Measurements from ENCODE around the gene HTR7. TPM values are rescaled to one million over a fixed set of nuclear protein-coding genes. Genes with fewer than 3 reads are reported as not detected.

HTR7 gene
- polyA plus RNA-seq, 1 donor (not counting 4 experiments of a cell fraction or from before 2014, with no cell fraction given) = 12.2 TPM

DNA sequence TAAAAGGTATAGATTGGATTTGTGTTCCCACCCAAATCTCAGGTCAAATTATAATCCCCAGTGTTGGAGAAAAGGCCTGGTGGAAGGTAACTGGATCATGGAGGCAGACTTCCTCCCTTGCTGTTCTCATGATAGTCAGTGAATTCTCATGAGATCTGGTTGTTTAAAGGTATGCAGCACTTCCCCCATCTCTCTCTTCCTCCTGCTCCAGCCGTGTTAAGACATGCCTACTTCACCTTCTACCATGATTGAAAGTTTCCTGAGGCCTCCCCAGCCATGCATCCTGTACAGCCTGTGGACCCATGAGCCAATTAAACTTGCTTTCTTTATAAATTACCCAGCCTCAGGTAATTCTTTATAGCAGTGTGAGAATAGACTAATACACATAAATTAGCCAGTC lies 39.1 kb downstream of the HTR7 start:
- FAIRE-seq (peak; percentile 99), DNase-seq (ENCODE audit: low read depth, low spot score) (no peak)
- Histone ChIP-seq H3K36me3 (ENCODE audit: control insufficient read depth in 2 of 2, extremely low read depth in 1 of 2, insufficient read depth in 2 of 2, low read length in 2 of 2) (no peaks in the 10 kb centered on the region), H3K9ac (ENCODE audit: control insufficient read depth, extremely low read depth, insufficient read depth, low read length) (peak overlapping the region; percentile 20), H3K9me3 (ENCODE audit: control insufficient read depth, low read depth, low read length) (peaks cover 4% of the 10 kb centered on the region), H3K27ac (ENCODE audit: control insufficient read depth, insufficient read depth, low read length) (peak overlapping the region; percentile 96), H3K27me3 (ENCODE audit: control insufficient read depth, extremely low read depth, insufficient read depth, low read length) (no peaks in the 10 kb centered on the region), H2AFZ (ENCODE audit: control insufficient read depth, low read length) (peak overlapping the region; percentile 29), H3K4me2 (ENCODE audit: control insufficient read depth, extremely low read depth, insufficient read depth, low read depth, low read length) (peak overlapping the region; percentile 42), H3K79me2 (ENCODE audit: control insufficient read depth, insufficient read depth, low read length) (peaks cover 10% of the 10 kb centered on the region), H3K9me1 (ENCODE audit: control insufficient read depth, extremely low read depth, insufficient read depth, low read length) (no peaks in the 10 kb centered on the region), H3K4me1 (ENCODE audit: control insufficient read depth, extremely low read depth, insufficient read depth, low read length) (peaks cover 46% of the 10 kb centered on the region), H3K4me3 (ENCODE audit: control insufficient read depth in 2 of 3, extremely low read depth in 1 of 3, insufficient read depth in 2 of 3, low read depth in 1 of 3, low read length in 3 of 3) (no peak overlapping the region), H4K20me1 (ENCODE audit: control insufficient read depth, extremely low read depth, insufficient read depth, low read length) (no peaks in the 10 kb centered on the region)
- dilution Hi-C loops (cut with MboI; ENCODE audit: extremely low pct_ligation_motif_present, low sequenced_read_pairs) = no loop called here
- TF ChIP-seq EZH2 (IDR thresholded peaks at IDR 0.05; ENCODE audit: low read length) = no peak
- TF ChIP-seq, protein P1, sequence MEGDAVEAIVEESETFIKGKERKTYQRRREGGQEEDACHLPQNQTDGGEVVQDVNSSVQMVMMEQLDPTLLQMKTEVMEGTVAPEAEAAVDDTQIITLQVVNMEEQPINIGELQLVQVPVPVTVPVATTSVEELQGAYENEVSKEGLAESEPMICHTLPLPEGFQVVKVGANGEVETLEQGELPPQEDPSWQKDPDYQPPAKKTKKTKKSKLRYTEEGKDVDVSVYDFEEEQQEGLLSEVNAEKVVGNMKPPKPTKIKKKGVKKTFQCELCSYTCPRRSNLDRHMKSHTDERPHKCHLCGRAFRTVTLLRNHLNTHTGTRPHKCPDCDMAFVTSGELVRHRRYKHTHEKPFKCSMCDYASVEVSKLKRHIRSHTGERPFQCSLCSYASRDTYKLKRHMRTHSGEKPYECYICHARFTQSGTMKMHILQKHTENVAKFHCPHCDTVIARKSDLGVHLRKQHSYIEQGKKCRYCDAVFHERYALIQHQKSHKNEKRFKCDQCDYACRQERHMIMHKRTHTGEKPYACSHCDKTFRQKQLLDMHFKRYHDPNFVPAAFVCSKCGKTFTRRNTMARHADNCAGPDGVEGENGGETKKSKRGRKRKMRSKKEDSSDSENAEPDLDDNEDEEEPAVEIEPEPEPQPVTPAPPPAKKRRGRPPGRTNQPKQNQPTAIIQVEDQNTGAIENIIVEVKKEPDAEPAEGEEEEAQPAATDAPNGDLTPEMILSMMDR (optimal IDR thresholded peaks at IDR 0.05 in 1 of 3, IDR thresholded peaks at IDR 0.05 in 1 of 3, conservative IDR thresholded peaks at IDR 0.05 in 1 of 3; ENCODE audit: extremely low read depth in 1 of 3, insufficient read depth in 2 of 3, low read length in 3 of 3) = no peak

GRCh38 chr10:90817128-90817889 lies 40.5 kb downstream of the HTR7 start:
- FAIRE-seq (peak; percentile 62), DNase-seq (ENCODE audit: low read depth, low spot score) (peak; percentile 30)
- H3K9me1 ChIP-seq (ENCODE audit: control insufficient read depth, extremely low read depth, insufficient read depth, low read length) = no peaks in the 10 kb centered on the region
- peaks cover 46% of the 10 kb centered on the region for H3K4me1 ChIP-seq (ENCODE audit: control insufficient read depth, extremely low read depth, insufficient read depth, low read length)
- no peaks in the 10 kb centered on the region for H3K36me3 ChIP-seq (ENCODE audit: control insufficient read depth in 2 of 2, extremely low read depth in 1 of 2, insufficient read depth in 2 of 2, low read length in 2 of 2)
- H3K9ac ChIP-seq (ENCODE audit: control insufficient read depth, extremely low read depth, insufficient read depth, low read length) = peak overlapping the region; percentile 65
- peak overlapping the region; percentile 66 for H2AFZ ChIP-seq (ENCODE audit: control insufficient read depth, low read length)
- no peaks in the 10 kb centered on the region for H3K27me3 ChIP-seq (ENCODE audit: control insufficient read depth, extremely low read depth, insufficient read depth, low read length)
- no peaks in the 10 kb centered on the region for H4K20me1 ChIP-seq (ENCODE audit: control insufficient read depth, extremely low read depth, insufficient read depth, low read length)
- dilution Hi-C loops (cut with MboI; ENCODE audit: extremely low pct_ligation_motif_present, low sequenced_read_pairs) = no loop called here
- no peaks in the 10 kb centered on the region for H3K9me3 ChIP-seq (ENCODE audit: control insufficient read depth, low read depth, low read length)
- TF ChIP-seq, protein P1 (optimal IDR thresholded peaks at IDR 0.05 in 1 of 3, IDR thresholded peaks at IDR 0.05 in 1 of 3, conservative IDR thresholded peaks at IDR 0.05 in 1 of 3; ENCODE audit: extremely low read depth in 1 of 3, insufficient read depth in 2 of 3, low read length in 3 of 3) = no peak
- TF ChIP-seq EZH2 (IDR thresholded peaks at IDR 0.05; ENCODE audit: low read length) = no peak
- peak overlapping the region; percentile 96 for H3K27ac ChIP-seq (ENCODE audit: control insufficient read depth, insufficient read depth, low read length)
- peak overlapping the region in 2 of 3 experiments; percentile 29 to 47 for H3K4me3 ChIP-seq (ENCODE audit: control insufficient read depth in 2 of 3, extremely low read depth in 1 of 3, insufficient read depth in 2 of 3, low read depth in 1 of 3, low read length in 3 of 3)
- peak overlapping the region; percentile 83 for H3K4me2 ChIP-seq (ENCODE audit: control insufficient read depth, extremely low read depth, insufficient read depth, low read depth, low read length)
- H3K79me2 ChIP-seq (ENCODE audit: control insufficient read depth, insufficient read depth, low read length) = peaks cover 10% of the 10 kb centered on the region
